HCEC 1CT (cell line): ENCODE data around the gene SKAP1.
"Not testable (repeated sequence)": the region's sequence is repeated elsewhere in the genome, so short reads cannot be mapped to it uniquely, and the experiment has no call there.

ENCODE experiments used
- DNase-seq: peaks from one replicate; pipeline ENCODE4 v3.0.0-alpha.2; 2017

The SKAP1 gene

DNA sequence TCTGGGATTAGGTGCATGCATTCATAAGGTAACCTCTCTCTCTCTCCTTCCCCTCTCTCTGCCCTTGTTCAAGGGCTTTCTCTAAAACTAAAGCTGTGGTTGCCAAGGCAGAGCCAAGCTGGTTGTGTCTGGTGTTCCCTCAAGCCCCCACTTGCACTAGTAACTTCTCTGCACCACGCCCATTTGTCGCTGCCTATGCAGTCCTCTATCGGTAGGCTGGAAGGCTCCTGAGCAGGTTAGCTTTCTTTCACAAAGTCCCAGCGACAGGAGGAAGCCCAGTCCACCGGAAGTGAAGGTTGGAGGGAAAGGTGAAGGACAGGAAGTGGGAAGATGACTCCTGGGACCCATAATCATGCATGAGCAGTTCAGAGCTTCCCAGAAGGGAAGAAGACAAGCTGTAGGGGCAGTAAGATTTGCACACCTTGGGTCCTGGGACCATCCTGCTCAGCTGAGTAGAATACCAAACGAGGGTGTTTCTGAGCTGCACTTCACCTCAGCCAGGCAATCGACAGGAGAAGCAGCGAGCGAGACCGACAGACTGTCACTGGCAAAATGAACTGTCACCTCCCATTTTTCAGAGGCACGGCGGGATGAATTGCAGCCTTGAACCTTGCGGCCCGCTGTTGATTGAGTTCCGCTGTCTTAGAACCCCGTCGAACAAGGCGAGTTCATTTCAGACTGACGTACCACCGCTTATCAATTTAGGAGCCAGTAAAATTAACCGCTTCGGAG lies 14.7 kb upstream of the SKAP1 start:
- DNase-seq: no peak

DNA sequence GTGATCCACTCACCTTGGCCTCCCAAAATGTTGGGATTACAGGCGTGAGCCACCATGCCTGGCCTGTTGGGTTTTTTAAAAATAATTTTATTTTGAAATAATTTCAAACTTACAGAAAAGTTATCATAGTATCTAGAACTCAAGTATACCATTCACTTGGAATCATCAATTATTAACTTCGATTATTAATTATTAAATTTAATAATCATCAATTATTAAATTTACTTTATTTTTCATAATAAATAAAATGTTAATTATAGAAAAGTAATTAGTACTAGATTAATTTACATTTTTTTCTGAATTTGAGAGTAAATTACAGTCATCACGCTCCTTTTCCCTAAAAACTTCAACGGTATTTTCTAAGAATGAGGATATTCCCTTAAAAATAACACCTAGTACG lies 13.7 kb upstream of the SKAP1 start:
- no peak for DNase-seq

DNA sequence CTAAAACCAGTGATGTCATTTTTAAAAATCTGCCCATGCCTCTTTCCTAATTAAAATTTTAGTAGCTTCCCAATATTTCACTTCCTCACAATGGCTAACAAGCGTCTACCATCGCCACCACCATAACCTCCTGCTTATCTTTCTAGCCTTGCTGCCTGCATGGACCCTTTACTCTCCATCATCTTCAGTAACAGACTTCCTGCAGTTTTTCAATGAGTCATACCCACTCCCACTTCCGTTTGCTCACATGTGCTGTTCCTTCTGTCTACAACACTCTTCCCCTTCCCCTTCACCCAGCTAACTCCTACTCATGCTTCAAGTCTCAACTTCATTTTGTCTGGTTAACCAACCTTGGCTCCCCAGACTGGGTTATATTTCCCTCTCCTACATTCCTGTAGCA lies 12.8 kb upstream of the SKAP1 start:
- no peak for DNase-seq

DNA sequence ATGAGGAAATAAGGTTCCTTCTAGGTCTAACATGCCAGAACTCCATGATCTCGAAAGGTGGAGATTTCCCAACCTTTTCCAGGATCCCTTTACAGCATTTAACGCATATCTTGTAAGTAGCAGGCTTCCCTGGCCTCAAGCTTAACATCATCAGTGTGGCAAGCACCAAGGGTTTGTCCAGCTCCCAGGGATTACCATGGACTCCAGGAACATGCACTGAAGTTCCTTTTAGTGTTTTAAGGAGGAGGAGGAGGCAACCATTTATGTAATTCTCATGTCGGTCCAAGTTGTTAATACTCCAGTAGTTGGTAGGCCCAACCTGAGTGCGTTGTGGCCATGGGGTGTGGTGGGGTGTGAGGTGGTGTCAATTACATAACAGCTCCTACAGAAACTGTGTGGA lies 11.8 kb upstream of the SKAP1 start:
- DNase-seq: no peak

- no peak for DNase-seq
Measured at GRCh38 chr17:48441231-48441711, 11.3 kb upstream of the SKAP1 start.

DNA sequence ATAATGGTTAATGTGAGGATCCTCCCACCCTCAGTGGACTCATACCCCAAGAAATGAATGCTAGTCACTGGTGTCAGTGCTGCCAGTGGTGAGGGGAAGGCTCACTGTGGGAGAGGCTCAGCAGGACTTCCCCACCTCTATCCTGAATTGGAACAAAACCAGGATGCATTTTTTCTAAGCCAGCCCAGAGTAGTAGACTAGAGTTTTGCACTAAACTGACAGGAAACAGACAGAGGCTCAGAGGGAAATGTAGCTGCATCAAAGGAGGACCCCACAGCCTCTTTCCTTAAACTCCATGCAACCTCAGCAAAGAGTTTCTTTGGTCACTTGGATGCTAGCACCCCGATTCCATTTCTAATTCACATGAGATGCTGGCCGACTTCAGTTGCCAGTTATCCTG lies 10.7 kb upstream of the SKAP1 start:
- DNase-seq: no peak

DNA sequence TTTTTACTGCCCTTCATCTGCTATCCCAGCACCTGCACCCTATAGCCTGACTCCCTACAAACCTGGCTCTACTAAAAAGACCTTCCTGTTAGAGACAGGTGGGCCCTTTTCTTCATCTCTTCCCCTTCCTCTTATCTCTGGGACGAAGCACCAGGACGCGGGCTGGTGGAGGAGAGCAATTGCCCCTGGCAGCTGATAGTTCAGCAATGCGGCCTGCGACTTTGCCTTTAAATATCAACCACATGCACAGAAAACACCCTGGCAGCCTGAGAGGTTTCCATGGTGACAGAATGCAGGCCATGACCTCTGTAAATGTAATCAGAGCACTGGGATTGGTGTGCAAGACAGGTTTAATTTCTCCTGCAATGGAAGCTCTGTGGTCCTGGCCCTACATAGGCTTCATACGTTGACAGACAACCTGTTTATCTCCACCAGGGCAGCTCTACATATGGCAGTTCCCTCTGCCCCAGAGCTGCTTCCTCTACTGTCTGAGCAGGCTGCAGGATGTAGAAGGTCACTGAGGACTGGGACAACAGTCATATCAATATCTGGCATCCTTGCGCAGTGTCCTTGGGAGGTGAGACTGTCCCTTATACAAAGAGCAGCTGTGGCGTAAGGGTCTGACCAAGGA lies 10.0 kb upstream of the SKAP1 start:
- DNase-seq: no peak

DNA sequence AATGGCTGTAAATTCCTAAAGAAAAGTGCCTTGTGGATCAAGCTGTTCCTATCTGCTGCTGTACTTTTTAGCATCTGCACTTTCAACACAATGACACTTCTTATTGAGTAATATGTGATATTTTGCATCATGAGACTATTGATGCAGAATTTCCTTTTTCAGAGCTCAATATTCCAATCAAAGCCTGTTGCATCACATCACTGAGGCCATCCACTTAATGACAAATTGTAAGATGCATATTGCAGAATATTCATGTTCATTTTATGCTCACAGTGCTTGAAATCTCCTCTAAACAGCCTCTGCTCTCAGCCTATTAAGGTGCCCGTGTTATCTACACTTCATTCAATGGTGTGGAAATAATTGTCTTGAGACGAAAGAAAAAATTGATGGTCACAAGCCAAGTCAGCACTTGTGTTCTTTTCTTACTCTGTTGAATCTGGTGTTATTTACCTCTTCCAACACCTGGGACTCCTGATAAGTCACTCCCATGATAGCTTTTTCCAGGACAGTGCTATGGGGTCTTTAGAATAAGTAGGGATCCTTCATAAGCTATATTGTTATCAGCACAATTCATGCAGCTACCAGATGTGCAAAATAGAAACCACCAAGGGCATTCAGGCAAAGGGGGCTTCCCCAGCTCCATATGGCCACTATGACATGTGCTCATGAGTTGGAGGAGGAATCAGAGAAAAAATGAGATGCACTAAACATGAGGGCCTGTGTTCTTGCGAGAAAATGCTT lies 9.3 kb upstream of the SKAP1 start:
- no peak for DNase-seq

- DNase-seq: no peak
Measured at GRCh38 chr17:48438516-48439061, 8.6 kb upstream of the SKAP1 start.

DNA sequence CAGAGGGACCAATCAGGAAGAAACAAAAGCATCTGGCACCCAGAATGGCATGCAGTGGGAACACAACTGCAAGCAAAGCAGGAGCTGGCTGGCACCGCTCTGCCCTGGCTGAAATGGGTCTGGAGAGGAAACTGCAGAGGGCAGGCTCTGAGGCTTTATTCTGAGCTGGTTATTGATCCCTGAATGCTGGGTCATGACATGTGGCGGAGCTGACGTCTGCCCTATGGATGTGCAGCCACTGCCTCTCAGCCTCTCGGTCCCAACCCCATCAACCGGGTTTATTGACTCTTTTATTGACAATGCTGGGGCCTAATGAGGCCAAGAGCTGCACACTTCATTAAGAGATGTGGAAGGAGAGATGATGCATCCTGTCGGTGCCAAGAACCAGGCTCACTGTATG lies 3.9 kb upstream of the SKAP1 start:
- no peak for DNase-seq

DNA sequence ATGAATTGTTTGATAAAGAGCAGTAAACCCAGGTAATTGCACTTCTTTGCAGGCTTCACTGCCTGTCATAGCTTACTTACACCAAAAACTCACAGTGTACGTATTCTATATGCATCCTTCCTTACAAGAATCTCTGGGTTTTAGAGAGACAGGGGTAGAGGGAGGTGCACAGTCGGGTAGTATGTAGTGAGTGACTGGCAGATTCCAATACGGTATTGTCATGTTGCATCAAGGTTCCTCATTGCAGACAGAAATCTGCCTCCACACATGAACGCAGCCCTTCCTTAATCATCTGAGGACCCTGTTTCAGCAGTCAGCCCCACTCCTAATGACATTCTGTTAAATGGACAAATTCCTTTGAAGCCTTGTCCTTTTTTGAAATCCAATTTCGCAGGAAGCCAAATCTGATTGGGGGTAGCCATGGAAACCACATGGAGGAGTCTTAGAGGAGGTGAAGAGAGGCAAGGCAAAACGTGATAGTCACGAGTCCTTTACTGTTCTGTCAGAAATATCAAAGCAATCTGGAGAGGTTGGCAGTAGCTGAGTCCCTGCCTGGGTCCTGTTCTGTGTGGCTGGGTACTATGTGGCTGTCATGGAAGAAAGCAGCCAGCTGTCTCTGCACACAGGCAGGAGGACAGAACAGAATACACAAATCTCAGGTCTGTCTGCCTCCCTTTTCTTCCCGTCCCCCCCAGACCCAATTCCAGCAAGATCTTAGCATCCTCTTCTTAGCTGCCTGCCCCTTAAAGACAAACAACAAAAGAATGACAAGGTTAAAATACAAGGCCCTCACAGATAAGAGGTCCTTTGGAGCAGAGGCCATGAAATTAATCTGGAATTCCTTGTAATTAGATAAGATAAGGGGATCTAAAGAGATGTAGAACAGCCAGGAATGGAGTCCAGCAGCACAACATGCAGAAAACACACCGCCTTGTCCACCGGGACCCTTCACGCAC lies 3.1 kb upstream of the SKAP1 start:
- no peak for DNase-seq

- no peak for DNase-seq
Measured at GRCh38 chr17:48429156-48429555, 858 bp downstream of the SKAP1 start.

DNA sequence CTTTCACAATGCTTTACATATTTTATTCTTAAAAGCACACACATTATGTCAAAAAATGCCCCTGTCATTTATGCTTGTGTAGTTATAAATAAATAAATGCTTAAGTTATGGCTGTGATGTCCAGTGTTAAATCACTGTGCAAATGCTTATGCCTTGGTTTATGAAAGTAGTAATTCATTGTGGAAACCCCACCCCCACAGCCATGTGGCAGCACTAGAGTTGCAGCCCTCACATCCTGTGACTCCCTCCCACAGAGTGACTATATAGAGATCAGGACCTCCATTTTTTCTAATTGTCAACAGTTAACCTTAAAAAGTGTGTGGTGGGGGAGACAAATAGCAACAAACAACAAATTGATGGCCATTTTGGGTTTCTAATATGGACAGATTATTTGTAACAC lies 2.4 kb downstream of the SKAP1 start:
- DNase-seq: no peak

GRCh38 chr17:48426761-48427500 lies 3.1 kb downstream of the SKAP1 start:
- DNase-seq: no peak

- DNase-seq: no peak
Measured at GRCh38 chr17:48426019-48426665, 3.9 kb downstream of the SKAP1 start.

DNA sequence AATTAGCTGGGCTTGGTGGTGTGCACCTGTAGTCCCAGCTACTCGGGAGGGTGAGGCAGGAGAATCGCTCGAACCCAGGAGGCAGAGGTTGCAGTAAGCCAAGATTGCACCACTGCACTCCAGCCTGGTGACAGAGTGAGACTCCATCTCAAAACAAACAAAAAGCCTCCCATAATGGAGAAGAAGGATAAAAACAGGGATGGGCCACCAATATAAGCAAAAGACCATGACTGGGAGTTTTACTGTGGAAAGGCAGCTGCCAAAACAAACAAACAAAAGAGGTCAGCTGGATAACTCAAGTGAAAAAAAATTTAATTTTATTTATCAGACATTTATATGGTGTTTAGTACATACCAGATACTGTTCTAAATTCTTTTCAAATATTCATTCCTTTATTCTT lies 8.0 kb downstream of the SKAP1 start:
- DNase-seq: not testable (repeated sequence)

DNA sequence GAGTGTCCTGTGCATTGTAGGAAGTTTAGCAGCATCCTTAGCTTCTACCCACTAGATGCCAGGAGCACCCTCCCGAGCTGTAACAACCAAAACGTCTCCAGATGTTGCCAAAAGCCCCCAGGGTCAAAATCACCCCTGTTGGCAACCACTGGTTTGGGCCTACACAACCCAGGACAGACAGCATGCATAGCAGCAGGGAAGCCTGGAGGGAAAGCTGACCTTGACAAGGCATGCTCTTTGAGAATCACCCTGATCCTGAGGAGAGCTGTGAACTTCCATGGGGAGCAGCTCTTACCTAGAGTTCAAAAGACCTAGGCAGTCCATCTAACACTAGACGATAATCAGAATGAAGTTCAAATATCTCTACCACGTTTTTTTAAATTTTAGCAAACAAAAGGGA lies 9.2 kb downstream of the SKAP1 start:
- DNase-seq: no peak

- no peak for DNase-seq
Measured at GRCh38 chr17:48416971-48417370, 13.0 kb downstream of the SKAP1 start.

DNA sequence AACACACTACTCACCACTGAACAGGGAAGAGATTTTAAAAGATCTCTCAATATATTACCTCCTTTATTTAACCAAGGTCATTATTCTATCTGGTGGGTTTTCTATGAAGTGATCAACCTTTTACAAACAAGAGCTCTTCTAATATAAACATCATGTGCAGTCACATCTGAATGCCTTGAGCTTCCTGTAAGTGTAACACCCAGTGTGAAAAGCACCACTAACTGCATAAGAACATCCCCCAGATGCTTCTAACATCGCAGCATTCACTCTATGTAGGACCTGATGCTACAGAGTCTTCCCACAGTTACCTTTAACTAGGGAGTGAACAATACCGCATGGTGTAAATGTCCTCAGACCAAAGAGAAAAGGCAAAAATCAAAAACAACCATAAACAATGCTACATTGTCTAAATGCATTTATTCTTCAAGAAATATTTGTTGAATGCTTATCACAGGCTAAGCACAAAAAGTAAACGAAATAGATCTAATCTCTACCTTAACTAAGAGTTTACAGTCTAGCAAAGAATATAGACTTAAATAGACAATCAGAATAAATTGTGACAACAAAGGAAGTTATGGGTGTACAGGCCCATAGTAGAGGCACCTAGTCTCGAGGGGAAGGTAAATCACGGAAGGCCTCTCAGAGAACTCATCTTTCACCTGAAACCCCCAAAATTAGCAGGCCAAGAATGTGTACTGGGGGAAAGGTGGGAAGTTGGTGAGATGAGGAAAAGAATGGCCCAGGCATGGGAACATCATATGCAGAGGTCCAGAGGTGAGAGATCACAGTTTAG lies 16.2 kb downstream of the SKAP1 start:
- no peak for DNase-seq

GRCh38 chr17:48412841-48413240 lies 17.2 kb downstream of the SKAP1 start:
- no peak for DNase-seq
